Body of pancreas (tissue), 4 donors: ENCODE data around the gene KCNC3. TPM values are rescaled to one million over a fixed set of nuclear protein-coding genes. Genes with fewer than 3 reads are reported as not detected.

ENCODE experiments used
- ATAC-seq: fragments of 150-250 bp; one replicate; pipeline ENCODE4 v1.9.1; 2016
- DNase-seq, 4 donors: peaks; one replicate each; pipeline ENCODE4 v3.0.0-alpha.2; 2019
- H3K27ac ChIP-seq, 4 donors: fragments of 200-600 bp; sonication (generic); 1 replicate in 3 of 4; 2 replicates in 1 of 4; pipeline versions ENCODE4 v1.5.1 to v1.6.1; 2016 to 2019; ENCODE audit warnings: mild to moderate bottlenecking in 1 of 4, mixed read lengths in 1 of 4, moderate library complexity in 1 of 4
- H3K27me3 ChIP-seq, 2 donors: fragments of 200-600 bp; sonication (generic); one replicate each; pipeline ENCODE4 v1.6.0; 2016; ENCODE audit warnings: mild to moderate bottlenecking in 1 of 2
- H3K36me3 ChIP-seq, 2 donors: fragments of 200-600 bp; sonication (generic); replicated peaks in 1 of 2; 2 replicates each; pipeline ENCODE4 v1.5.1; 2016; ENCODE audit warnings: low read depth in 2 of 2; ENCODE audit not compliant: insufficient read depth in 1 of 2
- H3K4me1 ChIP-seq: fragments of 200-600 bp; sonication (generic); one replicate; pipeline ENCODE4 v1.6.0; 2016
- H3K4me3 ChIP-seq, 2 donors: fragments of 200-600 bp; sonication (generic); 1 replicate in 1 of 2; 2 replicates in 1 of 2; pipeline ENCODE4 v1.5.1; 2016 to 2019
- H3K9me3 ChIP-seq, 3 donors: fragments of 200-600 bp; sonication (generic); 1 replicate in 2 of 3; 2 replicates in 1 of 3; pipeline ENCODE4 v1.5.1; 2016
- CTCF ChIP-seq, 7 experiments: fragments of 450-650 bp in 4 of 7; fragments of 200-600 bp in 3 of 7; sonication (generic) in 3 of 7; IDR thresholded peaks; one replicate each; pipeline ENCODE4 v1.5.1; 2016 to 2019; ENCODE audit warnings: antibody characterized with exemption in 7 of 7
- POLR2A ChIP-seq, 3 donors: fragments of 450-650 bp; IDR thresholded peaks; one replicate each; pipeline ENCODE4 v1.6.1; 2016; ENCODE audit warnings: antibody characterized with exemption in 3 of 3, mild to moderate bottlenecking in 2 of 3
- WGBS, 2 donors: methylation state at CpG; one replicate each; pipeline ENCODE4 v1.1.5; 2017; 5-methylcytosine and 5-hydroxymethylcytosine counted together
- intact Hi-C: fragments of 100-400 bp; cut with DNase I; formaldehyde crosslinking; loops from one replicate; pipeline ENCODE4 v1.15.1; 2023
- total RNA-seq, 2 donors: library from RNA; depleted of rRNA; stranded (reverse); fragments of >200 nt; gene quantifications; one replicate each; pipeline ENCODE4 v1.1.0, GENCODE V29; 2016

KCNC3 gene
- total RNA-seq, 2 donors from 2014 or later, result 1.8 to 6.3 TPM

GRCh38 chr19:50322931-50323781 lies 6.0 kb downstream of the KCNC3 start:
- TF ChIP-seq CTCF (IDR thresholded peaks at IDR 0.05) (no peak), POLR2A (IDR thresholded peaks at IDR 0.05) (no peak)
- Histone ChIP-seq H3K36me3 (no peaks in the 10 kb centered on the region), H3K27me3 (no peaks in the 10 kb centered on the region), H3K9me3 (no peaks in the 10 kb centered on the region), H3K4me3 (no peak overlapping the region), H3K4me1 (peaks cover 28% of the 10 kb centered on the region), H3K27ac (no peak overlapping the region)
- intact Hi-C loops, result no loop called here
- ATAC-seq, result no peak
- no peak for DNase-seq
- 91 to 92% methylated on average over 43 to 45 of the region's 55 CpGs for WGBS, 2 donors

GRCh38 chr19:50322234-50322633 lies 6.9 kb downstream of the KCNC3 start:
- DNase-seq, result no peak
- Histone ChIP-seq H3K27ac (no peak overlapping the region), H3K9me3 (no peaks in the 10 kb centered on the region), H3K36me3 (no peaks in the 10 kb centered on the region), H3K4me1 (peaks cover 20% of the 10 kb centered on the region), H3K27me3 (no peaks in the 10 kb centered on the region), H3K4me3 (no peak overlapping the region)
- ATAC-seq, result no peak
- WGBS, 2 donors, result 84 to 89% methylated on average over 12 of the region's 12 CpGs
- TF ChIP-seq CTCF (IDR thresholded peaks at IDR 0.05) (no peak), POLR2A (IDR thresholded peaks at IDR 0.05) (no peak)
- intact Hi-C loops, result no loop called here

GRCh38 chr19:50321831-50322230 lies 7.3 kb downstream of the KCNC3 start:
- 91 to 95% methylated on average over 4 of the region's 4 CpGs for WGBS, 2 donors
- ATAC-seq, result no peak
- no peak overlapping the region for H3K4me3 ChIP-seq

GRCh38 chr19:50320596-50320995 lies 8.6 kb downstream of the KCNC3 start:
- DNase-seq, result no peak
- H3K27ac ChIP-seq, result no peak overlapping the region
- TF ChIP-seq POLR2A (IDR thresholded peaks at IDR 0.05), result no peak
- TF ChIP-seq CTCF (IDR thresholded peaks at IDR 0.05), result no peak
- intact Hi-C loops, result no loop called here
- H3K27me3 ChIP-seq, result no peaks in the 10 kb centered on the region
- ATAC-seq, result no peak
- no peaks in the 10 kb centered on the region for H3K36me3 ChIP-seq
- no peak overlapping the region for H3K4me3 ChIP-seq
- peaks cover 4% of the 10 kb centered on the region for H3K4me1 ChIP-seq
- 88 to 91% methylated on average over 18 to 20 of the region's 20 CpGs for WGBS, 2 donors
- no peaks in the 10 kb centered on the region for H3K9me3 ChIP-seq

More at GRCh38 chr19:50321831-50322230, 7.3 kb downstream of the KCNC3 start:
- Histone ChIP-seq H3K27ac (no peak overlapping the region), H3K9me3 (no peaks in the 10 kb centered on the region), H3K36me3 (no peaks in the 10 kb centered on the region), H3K4me1 (peaks cover 16% of the 10 kb centered on the region), H3K27me3 (no peaks in the 10 kb centered on the region)
- TF ChIP-seq CTCF (IDR thresholded peaks at IDR 0.05) (no peak), POLR2A (IDR thresholded peaks at IDR 0.05) (no peak)
- DNase-seq, result no peak
- intact Hi-C loops, result no loop called here

- Histone ChIP-seq H3K27me3 (peaks cover 0 to 3% of the 10 kb centered on the region in 2 donors), H3K9me3 (no peaks in the 10 kb centered on the region), H3K36me3 (no peaks in the 10 kb centered on the region), H3K4me3 (no peak overlapping the region), H3K27ac (no peak overlapping the region), H3K4me1 (no peaks in the 10 kb centered on the region)
- ATAC-seq (no peak), DNase-seq (no peak)
- TF ChIP-seq POLR2A (IDR thresholded peaks at IDR 0.05) (no peak), CTCF (IDR thresholded peaks at IDR 0.05) (no peak)
- intact Hi-C loops, result no loop called here
- 92 to 97% methylated on average over 5 to 11 of the region's 12 CpGs for WGBS, 2 donors
Measured at GRCh38 chr19:50320051-50320450, 9.1 kb downstream of the KCNC3 start.
